NOMO-1 (cell line): ENCODE results near the gene SPATA18.
A peak's percentile ranks its signal among the peaks of the same experiment; 100 is the strongest.
"Not testable (repeated sequence)": the region's sequence is repeated elsewhere in the genome, so short reads cannot be mapped to it uniquely, and the experiment has no call there.

Experiments
- DNase-seq, 2 experiments: peaks; one replicate each; lab custom pipeline; 2025; ENCODE audit not compliant: unreplicated experiment in 2 of 2; lab: John Stamatoyannopoulos, UW

Gene SPATA18

GRCh38 chr4:52105276-52105675 lies 54.2 kb downstream of the SPATA18 start:
- no peak for DNase-seq

DNA sequence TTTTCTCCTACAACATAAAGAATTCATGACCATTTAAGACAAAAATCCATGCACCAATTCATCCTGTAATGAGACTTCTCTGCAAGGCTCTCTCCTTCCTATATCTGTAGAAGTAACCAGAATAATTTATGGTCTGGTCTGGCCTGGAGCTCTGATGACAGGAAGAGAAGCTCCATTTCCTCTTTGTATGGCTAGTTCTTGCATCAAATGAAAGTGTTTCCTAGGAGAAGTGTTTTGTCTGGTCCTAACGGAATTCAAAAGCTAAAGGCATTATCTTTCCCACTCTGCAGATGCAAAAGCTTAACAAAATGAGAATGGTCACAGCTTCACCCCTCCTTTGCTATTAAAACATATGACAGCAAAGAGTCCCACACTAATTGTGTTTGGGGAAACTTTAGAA lies 55.1 kb downstream of the SPATA18 start:
- peak; percentile 64 to 89 for DNase-seq

DNA sequence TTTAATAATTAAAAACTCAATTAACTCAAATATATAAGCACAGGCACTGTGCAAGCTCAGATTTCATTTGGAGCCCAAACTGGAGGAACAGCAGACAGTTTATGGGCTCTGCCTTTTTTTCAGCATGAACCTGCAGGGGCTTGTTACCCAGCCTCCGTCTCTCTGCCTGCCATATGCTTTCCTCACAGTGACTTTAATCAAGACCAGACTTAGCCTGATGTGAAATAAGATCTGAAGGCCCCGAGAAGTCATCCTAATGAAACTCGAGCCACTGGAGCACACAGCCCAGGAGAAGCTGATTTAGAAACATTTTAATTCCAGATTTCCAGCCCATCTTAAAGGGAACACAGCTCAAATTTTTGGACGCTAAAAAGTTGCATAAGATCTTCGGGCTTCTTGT lies 55.6 kb downstream of the SPATA18 start:
- no peak for DNase-seq

- DNase-seq, result no peak
These were observed 56.2 kb downstream of the SPATA18 start for GRCh38 chr4:52107336-52107735.

DNA sequence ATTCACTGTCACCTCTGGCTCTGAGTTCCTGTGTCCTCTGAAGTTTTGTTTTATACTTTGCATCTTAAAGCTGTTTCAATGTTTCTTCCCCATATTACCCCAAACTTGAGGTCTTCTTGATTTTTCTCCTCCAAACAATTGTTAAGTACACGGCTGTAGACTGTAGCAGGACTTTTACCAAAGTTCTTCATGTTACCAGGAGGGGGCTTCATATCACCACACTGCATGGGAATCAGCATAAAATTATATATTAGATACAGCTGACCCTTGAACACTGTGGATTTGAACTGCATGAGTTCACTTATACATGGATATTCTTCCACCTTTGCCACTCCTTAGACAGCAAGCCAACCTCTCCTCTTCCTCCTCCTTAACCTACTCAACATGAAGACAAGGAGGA lies 56.6 kb downstream of the SPATA18 start:
- DNase-seq, result no peak

DNA sequence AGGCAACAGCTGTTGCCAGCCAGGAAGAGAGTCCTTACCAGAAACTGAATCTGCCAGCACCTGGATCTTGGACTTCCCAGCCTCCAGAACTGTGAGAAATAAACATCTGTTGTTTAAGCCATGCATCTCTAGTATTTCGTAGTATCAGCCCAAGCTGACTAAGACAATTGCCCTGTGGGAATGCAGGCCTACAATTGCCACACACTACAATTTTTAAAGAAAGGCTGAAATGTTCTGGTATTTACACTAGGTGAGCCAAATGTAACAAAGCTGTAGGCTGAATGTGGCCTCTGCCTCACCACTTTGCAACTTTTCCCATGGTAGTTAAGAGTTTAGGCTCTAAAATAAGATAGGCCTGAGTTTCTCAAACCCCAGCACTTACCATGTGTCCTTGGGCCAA lies 59.1 kb downstream of the SPATA18 start:
- DNase-seq, result no peak

GRCh38 chr4:52111995-52112394 lies 60.9 kb downstream of the SPATA18 start:
- DNase-seq, result no peak

DNA sequence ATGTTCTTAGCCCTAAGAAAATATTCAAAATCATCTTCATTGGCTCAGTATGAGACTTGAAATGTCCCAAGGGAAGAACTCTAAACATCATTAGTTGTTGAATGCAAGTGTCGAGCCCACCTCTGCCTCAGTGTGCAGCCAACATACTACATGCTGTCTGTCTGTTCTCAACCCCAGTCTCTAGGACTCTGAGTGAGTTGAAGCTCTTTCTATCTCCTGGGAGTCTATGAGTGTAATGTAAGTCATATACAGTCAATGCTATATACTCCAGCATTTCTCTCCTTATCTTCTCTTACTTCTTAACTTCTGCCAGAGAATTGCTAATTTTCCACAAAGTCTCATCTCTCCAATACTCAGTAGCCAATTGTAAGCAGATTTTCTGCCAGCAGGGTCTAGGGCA lies 61.3 kb downstream of the SPATA18 start:
- no peak for DNase-seq

GRCh38 chr4:52116641-52117040 lies 65.5 kb downstream of the SPATA18 start:
- no peak for DNase-seq

- no peak for DNase-seq
These were observed 75.1 kb downstream of the SPATA18 start for GRCh38 chr4:52126226-52126625.

- no peak for DNase-seq
These were observed 75.9 kb downstream of the SPATA18 start for GRCh38 chr4:52126966-52127365.

DNA sequence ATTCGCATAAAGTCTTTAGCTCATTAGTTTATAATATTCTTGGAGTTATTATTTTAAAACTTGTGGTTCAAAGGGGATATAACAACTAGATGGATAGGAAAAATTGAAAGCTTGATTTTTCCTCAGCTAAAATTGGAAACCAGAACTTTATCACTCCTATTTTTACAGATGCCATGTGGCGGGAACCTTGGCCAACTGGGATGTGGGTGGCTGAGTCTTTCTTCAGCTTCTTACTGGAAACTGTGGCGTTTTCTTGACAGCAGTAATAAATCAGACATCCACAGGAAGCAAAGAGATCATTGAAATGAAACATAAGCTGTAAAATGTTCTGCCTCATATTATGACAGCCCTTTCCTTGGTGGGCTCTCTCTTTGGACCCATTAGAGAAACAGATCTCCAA lies 84.1 kb downstream of the SPATA18 start:
- no peak for DNase-seq

GRCh38 chr4:52137152-52137551 lies 86.0 kb downstream of the SPATA18 start:
- not testable (repeated sequence) for DNase-seq

GRCh38 chr4:52142816-52143215 lies 91.7 kb downstream of the SPATA18 start:
- DNase-seq, result no peak

DNA sequence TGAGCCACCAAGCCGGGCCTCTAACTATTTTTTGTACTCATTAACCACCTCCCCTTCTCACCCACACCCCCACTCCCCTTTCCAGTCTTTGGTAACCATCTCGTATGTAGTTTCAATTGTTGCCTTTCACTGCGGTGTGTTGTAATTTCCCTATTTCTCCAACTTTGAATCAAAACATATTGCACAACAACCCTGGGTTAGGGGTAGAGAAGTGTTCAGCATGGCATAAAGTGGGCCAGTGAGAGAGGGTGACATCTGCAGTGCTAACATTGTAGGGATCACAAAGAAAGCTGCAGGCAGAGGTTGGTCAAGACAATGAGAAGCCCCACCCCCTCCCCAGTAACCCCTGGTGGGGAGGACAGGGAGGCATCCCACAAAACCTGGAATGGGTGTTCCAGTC lies 92.7 kb downstream of the SPATA18 start:
- peak; percentile 48 to 64 for DNase-seq

DNA sequence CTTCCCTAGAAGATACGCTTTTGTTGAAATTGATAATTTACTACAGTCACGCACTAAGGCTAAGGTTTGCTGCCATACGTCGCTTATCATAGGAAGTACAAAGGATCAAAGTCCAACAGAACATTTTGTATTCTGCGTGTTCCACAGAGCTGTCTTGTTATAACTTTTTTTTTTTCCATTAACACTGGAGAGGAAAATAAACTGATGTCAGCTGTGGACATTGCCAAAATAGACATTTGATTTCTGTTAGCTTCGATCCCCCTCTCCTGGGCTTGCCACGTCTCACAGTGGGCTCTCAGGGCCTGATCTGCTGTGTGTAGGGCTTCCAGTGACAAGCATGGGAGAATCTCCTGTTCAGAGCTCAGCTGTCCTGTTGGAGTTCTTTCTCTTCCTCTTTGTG lies 93.3 kb downstream of the SPATA18 start:
- no peak for DNase-seq
